ENCODE data around the gene CASP5. TPM values are rescaled to one million over a fixed set of nuclear protein-coding genes. Genes with fewer than 3 reads are reported as not detected.

CASP5 gene
- polyA plus RNA-seq, 1 experiment: 0.07 TPM

DNA sequence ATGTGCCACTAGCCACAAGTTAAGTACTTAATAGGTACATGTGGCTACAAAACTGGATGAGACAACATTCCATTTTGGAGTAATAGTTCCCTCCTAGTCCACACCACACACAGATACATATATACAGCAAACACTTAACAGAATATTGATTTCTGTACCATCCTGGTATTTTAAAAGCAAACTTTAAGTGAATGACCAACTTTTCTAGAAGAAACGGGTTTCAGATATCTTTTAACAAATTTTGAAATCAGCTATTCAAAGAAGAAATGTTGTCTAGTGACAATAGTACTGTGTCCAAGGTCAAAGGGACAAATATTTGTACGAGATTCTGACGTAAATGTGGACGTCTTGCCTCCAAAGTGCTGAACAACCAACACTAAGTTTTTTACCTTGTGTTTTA lies 34.5 kb upstream of the CASP5 start:
- TF ChIP-seq, protein P1, sequence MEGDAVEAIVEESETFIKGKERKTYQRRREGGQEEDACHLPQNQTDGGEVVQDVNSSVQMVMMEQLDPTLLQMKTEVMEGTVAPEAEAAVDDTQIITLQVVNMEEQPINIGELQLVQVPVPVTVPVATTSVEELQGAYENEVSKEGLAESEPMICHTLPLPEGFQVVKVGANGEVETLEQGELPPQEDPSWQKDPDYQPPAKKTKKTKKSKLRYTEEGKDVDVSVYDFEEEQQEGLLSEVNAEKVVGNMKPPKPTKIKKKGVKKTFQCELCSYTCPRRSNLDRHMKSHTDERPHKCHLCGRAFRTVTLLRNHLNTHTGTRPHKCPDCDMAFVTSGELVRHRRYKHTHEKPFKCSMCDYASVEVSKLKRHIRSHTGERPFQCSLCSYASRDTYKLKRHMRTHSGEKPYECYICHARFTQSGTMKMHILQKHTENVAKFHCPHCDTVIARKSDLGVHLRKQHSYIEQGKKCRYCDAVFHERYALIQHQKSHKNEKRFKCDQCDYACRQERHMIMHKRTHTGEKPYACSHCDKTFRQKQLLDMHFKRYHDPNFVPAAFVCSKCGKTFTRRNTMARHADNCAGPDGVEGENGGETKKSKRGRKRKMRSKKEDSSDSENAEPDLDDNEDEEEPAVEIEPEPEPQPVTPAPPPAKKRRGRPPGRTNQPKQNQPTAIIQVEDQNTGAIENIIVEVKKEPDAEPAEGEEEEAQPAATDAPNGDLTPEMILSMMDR (IDR thresholded peaks at IDR 0.05; ENCODE audit: low read depth, low read length): no peak
- no peaks in the 10 kb centered on the region for H3K9me3 ChIP-seq (ENCODE audit: control insufficient read depth, insufficient read depth, low read length)
- POLR2A ChIA-PET: no interaction called here
- CTCF ChIA-PET: no interaction called here
- no peak overlapping the region for H3K4me3 ChIP-seq (ENCODE audit: low read depth, low read length)
- H3K27ac ChIP-seq (ENCODE audit: low read depth, low read length): no peak overlapping the region
- no peak for DNase-seq (ENCODE audit: low read depth, low spot score)
- no peaks in the 10 kb centered on the region for H3K27me3 ChIP-seq (ENCODE audit: control insufficient read depth, insufficient read depth, low read length)

DNA sequence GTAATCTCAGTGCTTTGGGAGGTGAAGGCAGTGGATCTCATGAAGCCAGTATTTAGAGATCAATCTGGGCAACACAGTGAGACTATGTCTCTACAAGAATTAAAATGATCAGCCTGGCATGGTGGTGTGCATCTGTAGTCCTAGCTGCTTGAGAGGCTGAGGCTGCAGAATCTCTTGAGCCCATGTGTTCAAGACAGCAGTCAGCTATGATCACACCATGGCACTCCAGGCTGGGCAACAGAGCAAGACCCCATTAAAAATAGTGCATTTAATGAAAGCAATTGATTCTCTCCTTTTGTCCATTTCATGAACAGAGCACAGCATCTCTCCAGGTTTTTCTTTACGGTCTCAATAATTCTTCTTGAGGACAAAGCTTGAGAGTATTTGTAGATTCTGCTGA lies 33.5 kb upstream of the CASP5 start:
- Histone ChIP-seq H3K27me3 (ENCODE audit: control insufficient read depth, insufficient read depth, low read length) (no peaks in the 10 kb centered on the region), H3K27ac (ENCODE audit: low read depth, low read length) (no peak overlapping the region), H3K9me3 (ENCODE audit: control insufficient read depth, insufficient read depth, low read length) (no peaks in the 10 kb centered on the region), H3K4me3 (ENCODE audit: low read depth, low read length) (no peak overlapping the region)
- POLR2A ChIA-PET: no interaction called here
- TF ChIP-seq, protein P1 (IDR thresholded peaks at IDR 0.05; ENCODE audit: low read depth, low read length): no peak
- CTCF ChIA-PET: no interaction called here
- no peak for DNase-seq (ENCODE audit: low read depth, low spot score)

DNA sequence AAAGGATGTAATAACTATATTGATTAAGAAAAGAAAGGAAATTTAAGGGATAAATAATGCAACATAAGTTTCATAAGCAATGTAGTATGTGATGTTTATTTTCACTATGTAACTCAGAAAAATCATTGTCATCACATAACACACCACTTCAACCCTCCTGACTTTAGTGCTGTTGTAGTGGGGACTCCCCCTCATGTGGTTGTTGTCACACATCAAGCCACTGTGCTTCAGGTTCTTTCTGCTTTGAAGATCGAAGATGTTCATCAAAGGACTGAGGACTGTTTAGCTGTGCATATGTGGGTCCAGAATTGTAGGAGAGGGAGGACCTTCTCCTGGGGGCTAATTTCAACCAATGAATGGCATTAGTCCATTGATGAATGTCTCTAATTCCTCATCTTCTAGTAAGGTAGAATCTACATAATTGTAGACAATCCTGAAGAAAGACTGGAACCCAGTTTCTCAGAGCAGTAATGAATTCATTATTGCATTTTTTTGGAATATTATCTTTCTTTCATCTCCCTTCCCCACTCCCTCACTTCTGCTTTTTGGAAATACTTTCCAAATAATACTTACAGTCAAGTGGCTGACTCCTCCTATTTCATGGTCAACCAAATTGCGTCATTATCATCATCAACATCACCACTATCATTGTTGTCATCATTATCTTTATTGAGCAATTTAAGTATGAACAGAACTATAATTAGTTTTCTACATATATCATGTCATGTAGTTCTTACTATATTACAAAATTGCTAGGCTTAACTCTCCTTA lies 31.9 kb upstream of the CASP5 start:
- TF ChIP-seq, protein P1 (IDR thresholded peaks at IDR 0.05; ENCODE audit: low read depth, low read length): no peak
- CTCF ChIA-PET: no interaction called here
- no peaks in the 10 kb centered on the region for H3K9me3 ChIP-seq (ENCODE audit: control insufficient read depth, insufficient read depth, low read length)
- no peaks in the 10 kb centered on the region for H3K27me3 ChIP-seq (ENCODE audit: control insufficient read depth, insufficient read depth, low read length)
- no peak overlapping the region for H3K4me3 ChIP-seq (ENCODE audit: low read depth, low read length)
- POLR2A ChIA-PET: no interaction called here
- DNase-seq (ENCODE audit: low read depth, low spot score): no peak
- no peak overlapping the region for H3K27ac ChIP-seq (ENCODE audit: low read depth, low read length)

DNA sequence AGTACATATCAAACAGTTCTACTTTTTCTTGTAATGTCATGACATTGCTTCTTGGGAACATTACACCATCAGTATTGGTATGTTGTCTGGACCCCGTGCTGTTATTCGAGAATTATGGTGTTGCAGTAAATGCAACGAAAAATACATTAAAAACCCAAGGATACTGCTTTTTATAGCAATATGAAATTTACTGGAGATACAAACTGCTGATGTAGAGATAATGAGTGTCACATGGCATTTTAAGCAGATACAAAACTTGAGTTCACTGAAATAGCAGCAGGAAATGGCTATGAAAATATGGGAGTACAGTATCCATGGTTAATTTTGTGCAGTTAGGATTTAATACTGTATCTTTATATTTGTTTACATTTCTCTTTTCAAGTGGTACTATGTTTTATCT lies 29.5 kb upstream of the CASP5 start:
- Histone ChIP-seq H3K4me3 (ENCODE audit: low read depth, low read length) (no peak overlapping the region), H3K9me3 (ENCODE audit: control insufficient read depth, insufficient read depth, low read length) (no peaks in the 10 kb centered on the region), H3K27me3 (ENCODE audit: control insufficient read depth, insufficient read depth, low read length) (no peaks in the 10 kb centered on the region), H3K27ac (ENCODE audit: low read depth, low read length) (no peak overlapping the region)
- POLR2A ChIA-PET: no interaction called here
- DNase-seq (ENCODE audit: low read depth, low spot score): no peak
- TF ChIP-seq, protein P1 (IDR thresholded peaks at IDR 0.05; ENCODE audit: low read depth, low read length): no peak
- CTCF ChIA-PET: no interaction called here

DNA sequence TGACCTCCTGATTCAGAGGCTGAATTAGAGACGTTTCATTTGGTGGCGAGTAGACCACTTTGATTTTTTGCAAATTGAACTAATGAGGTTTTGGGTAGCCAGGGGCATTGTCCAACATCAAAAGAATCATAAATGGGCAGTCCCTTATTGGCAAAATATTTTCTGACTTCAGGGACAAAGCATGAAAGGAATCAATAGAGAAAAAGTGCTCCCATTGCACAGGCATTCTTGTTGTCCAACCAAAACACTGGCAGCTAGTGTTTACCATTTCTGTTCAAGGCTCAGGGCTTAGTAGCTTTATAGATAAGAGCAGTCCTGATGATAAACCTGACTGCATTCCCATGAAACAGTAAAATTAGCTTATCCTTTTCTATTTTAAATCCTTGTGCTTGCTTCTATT lies 28.6 kb upstream of the CASP5 start:
- H3K27me3 ChIP-seq (ENCODE audit: control insufficient read depth, insufficient read depth, low read length): no peaks in the 10 kb centered on the region
- no peak for DNase-seq (ENCODE audit: low read depth, low spot score)
- H3K4me3 ChIP-seq (ENCODE audit: low read depth, low read length): no peak overlapping the region
- H3K27ac ChIP-seq (ENCODE audit: low read depth, low read length): no peak overlapping the region
- TF ChIP-seq, protein P1 (IDR thresholded peaks at IDR 0.05; ENCODE audit: low read depth, low read length): no peak
- POLR2A ChIA-PET: no interaction called here
- H3K9me3 ChIP-seq (ENCODE audit: control insufficient read depth, insufficient read depth, low read length): no peaks in the 10 kb centered on the region
- CTCF ChIA-PET: no interaction called here

All from AG04450 (cell line).